Right cardiac atrium (tissue), 5 donors: Measurements from ENCODE around the gene KCNG2. TPM values are rescaled to one million over a fixed set of nuclear protein-coding genes. Genes with fewer than 3 reads are reported as not detected.

Experiments used
- ATAC-seq, 2 donors: fragments of 200-7000 bp; cut with Tn5 transposase; one replicate each; pipeline versions ENCODE4 v1.8.0 to v1.9.1; 2020; ENCODE audit warnings: moderate library complexity in 2 of 2, mild to moderate bottlenecking in 1 of 2
- DNase-seq, 3 donors: peaks; one replicate each; pipeline ENCODE4 v3.0.0-alpha.2; 2020
- H3K27ac ChIP-seq: one replicate; pipeline ENCODE4 v1.5.1; 2013; ENCODE audit warnings: mild to moderate bottlenecking, low read length, control low read depth, moderate library complexity
- H3K27me3 ChIP-seq: one replicate; pipeline ENCODE4 v1.6.1; 2013; ENCODE audit not compliant: control insufficient read depth, insufficient read depth
- H3K4me1 ChIP-seq: one replicate; pipeline ENCODE4 v1.6.1; 2013; ENCODE audit warnings: low read length; ENCODE audit not compliant: control insufficient read depth, insufficient read depth
- H3K4me3 ChIP-seq: one replicate; pipeline ENCODE4 v1.5.1; 2013; ENCODE audit warnings: low read length, control low read depth
- H3K9me3 ChIP-seq: one replicate; pipeline ENCODE4 v1.6.1; 2013; ENCODE audit warnings: low read length; ENCODE audit not compliant: control insufficient read depth
- WGBS: extraction: QIAGEN DNeasy Blood & Tissue Kit; methylation state at CpG from one replicate; pipeline ENCODE4 v1.1.7; 2013; 5-methylcytosine and 5-hydroxymethylcytosine counted together
- intact Hi-C, 4 donors: fragments of 100-400 bp; cut with DNase I; formaldehyde crosslinking; loops; one replicate each; pipeline versions ENCODE4 v1.11.0 to v1.14.0; 2022 to 2023
- polyA plus RNA-seq: library from polyadenylated mRNA; stranded (reverse); fragments of 200-250 nt; gene quantifications from one replicate; pipeline ENCODE4 v1.2.3, GENCODE V29; 2013
- total RNA-seq, 4 donors: library from RNA; stranded (reverse); fragmentation: NEBNext Ultra II Directional; extraction: Animal tissue kit (Norgen Biotek cat#: 25700); gene quantifications; one replicate each; pipeline ENCODE4 v1.2.1, GENCODE V29; 2021
- donor health status: healthy with polysubstance abuse.
- donor health status: DM: no; HTN: yes; CAD: no.
- donor health status: DM: no; HTN: no; CAD: no.
- donor health status: DM: no; HTN: yes; CAD: no; lungs with severe emphysema.
- donor health status: DM: yes; HTN: yes; CAD: no.

The KCNG2 gene
- total and polyA plus RNA-seq, 5 donors, result 0.15 to 0.37 TPM; not detected in 3

DNA sequence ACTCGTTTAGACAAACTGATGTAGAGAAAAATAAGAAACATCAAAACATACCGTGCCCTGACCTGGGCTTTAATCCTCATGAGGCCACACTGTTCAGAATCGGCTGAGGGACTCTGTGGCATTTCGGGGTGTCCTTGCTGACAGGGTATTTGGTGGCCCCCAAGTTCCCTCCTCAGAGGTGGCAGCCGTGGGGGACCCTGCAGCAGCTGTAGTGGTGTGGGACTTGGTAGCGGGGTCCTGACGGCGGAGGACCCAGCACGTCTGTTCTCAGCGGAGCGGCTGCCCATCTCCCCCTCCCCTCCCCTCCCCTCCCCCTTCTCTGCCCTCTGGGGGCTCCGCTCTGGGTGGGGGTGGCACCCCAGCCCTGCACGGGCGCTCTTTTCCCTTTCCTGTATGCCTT lies 18.4 kb downstream of the KCNG2 start:
- Histone ChIP-seq H3K9me3 (no peaks in the 10 kb centered on the region), H3K27me3 (no peaks in the 10 kb centered on the region), H3K27ac (no peak overlapping the region), H3K4me1 (no peaks in the 10 kb centered on the region), H3K4me3 (no peak overlapping the region)
- DNase-seq, result peak in 1 of 3 donors; percentile 41
- 69% methylated on average over 14 of the region's 14 CpGs for WGBS
- intact Hi-C loops, result no loop called here
- ATAC-seq, result no peak

DNA sequence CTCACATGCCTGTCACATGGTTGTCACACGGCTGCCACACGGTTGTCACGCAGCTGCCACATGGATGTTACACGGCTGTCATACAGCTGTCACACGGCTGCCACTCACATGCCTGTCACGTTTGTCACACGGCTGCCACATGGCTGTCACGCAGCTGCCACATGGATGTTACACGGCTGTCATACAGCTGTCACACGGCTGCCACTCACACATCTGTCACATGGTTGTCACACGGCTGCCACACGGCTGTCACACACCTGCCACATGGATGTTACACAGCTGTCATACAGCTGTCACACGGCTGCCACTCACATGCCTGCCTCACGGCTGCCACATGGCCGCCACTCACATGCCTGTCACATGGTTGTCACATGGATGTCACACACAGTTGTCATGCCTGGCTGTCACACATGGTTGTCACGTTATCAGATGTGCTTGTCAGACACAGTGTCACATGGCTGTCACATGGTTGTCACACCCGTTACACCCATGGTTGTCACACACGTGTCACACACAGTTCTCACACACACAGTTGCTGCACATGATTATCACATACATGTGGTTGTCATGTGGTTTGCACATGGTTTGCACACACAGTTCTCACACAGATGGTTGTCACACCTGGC lies 19.4 kb downstream of the KCNG2 start:
- Histone ChIP-seq H3K4me3 (no peak overlapping the region), H3K27ac (no peak overlapping the region), H3K27me3 (no peaks in the 10 kb centered on the region), H3K4me1 (no peaks in the 10 kb centered on the region), H3K9me3 (no peaks in the 10 kb centered on the region)
- WGBS, result 91% methylated on average over 18 of the region's 18 CpGs
- DNase-seq, result peak in 1 of 3 donors; percentile 23
- ATAC-seq, result no peak
- intact Hi-C loops, result no loop called here

DNA sequence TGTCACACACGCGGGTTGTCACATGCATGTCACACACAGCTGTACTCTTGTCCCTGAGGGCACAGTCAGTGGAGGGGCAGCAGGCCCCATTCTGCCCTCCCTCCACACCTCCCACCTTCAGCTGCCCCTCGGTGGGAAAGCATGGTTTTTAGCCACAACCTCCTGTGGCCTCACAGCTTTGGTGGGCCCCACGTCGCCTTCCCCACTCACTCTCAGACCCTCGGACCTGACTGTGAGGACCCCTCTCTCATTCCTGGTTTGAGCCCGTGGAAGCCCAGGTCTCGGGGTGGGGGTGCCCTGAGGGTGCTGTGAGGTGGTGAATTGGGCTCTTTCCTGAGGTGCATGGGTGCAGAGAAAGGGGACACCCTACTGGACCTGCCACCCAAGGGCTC lies 19.9 kb downstream of the KCNG2 start:
- Histone ChIP-seq H3K4me1 (no peaks in the 10 kb centered on the region), H3K9me3 (no peaks in the 10 kb centered on the region), H3K27me3 (no peaks in the 10 kb centered on the region), H3K27ac (no peak overlapping the region), H3K4me3 (no peak overlapping the region)
- WGBS, result 88% methylated on average over 8 of the region's 8 CpGs
- DNase-seq (no peak), ATAC-seq (no peak)
- intact Hi-C loops, result no loop called here

DNA sequence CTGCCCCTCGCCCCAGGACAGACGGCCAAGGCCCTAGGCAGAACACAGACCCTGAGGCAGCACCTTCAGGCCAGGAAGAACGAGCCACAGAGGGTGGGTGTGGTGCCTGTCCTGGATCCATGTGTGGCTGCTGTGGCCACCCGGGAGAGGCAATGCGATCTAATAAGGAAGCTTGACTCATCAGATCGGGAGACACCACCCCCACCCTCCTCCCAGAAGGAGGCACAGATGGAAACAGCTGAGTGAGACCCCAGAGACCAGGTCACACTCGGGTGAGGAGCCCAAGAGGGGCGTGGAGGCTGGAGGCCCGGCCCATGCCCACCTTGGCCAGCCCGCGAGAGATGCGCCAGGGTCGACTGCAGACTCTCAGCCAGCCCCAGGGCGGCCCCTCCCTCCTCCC lies 20.3 kb downstream of the KCNG2 start:
- peak in 1 of 3 donors; percentile 37 for DNase-seq
- no peaks in the 10 kb centered on the region for H3K9me3 ChIP-seq
- intact Hi-C loops, result no loop called here
- H3K4me1 ChIP-seq, result no peaks in the 10 kb centered on the region
- ATAC-seq, result peak in 1 of 2 donors; percentile 29
- no peaks in the 10 kb centered on the region for H3K27me3 ChIP-seq
- no peak overlapping the region for H3K27ac ChIP-seq
- no peak overlapping the region for H3K4me3 ChIP-seq
- 72% methylated on average over 14 of the region's 14 CpGs for WGBS

DNA sequence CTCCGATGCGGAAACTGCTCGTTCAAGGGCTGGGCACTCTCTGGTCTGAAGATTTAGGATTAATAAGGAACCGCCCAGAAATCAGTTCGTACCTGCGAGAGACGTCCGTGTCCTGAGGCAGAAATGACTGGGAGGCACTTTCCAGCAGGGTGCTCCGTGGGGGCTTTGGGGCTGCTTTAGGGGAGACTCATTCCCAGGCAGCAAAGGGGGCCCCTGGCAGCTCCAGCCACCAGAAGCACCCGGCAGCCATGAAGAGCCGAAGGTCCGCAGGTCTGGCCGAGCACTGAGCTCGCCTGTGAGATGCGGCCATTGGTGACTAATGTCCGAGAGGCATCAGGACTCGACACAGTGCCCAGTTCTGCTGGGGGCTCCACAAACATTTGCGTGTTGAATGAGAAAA lies 20.9 kb downstream of the KCNG2 start:
- no peaks in the 10 kb centered on the region for H3K27me3 ChIP-seq
- H3K4me3 ChIP-seq, result no peak overlapping the region
- intact Hi-C loops, result no loop called here
- no peak for DNase-seq
- ATAC-seq, result no peak
- H3K27ac ChIP-seq, result no peak overlapping the region
- 88% methylated on average over 18 of the region's 18 CpGs for WGBS
- H3K4me1 ChIP-seq, result no peaks in the 10 kb centered on the region
- H3K9me3 ChIP-seq, result no peaks in the 10 kb centered on the region

DNA sequence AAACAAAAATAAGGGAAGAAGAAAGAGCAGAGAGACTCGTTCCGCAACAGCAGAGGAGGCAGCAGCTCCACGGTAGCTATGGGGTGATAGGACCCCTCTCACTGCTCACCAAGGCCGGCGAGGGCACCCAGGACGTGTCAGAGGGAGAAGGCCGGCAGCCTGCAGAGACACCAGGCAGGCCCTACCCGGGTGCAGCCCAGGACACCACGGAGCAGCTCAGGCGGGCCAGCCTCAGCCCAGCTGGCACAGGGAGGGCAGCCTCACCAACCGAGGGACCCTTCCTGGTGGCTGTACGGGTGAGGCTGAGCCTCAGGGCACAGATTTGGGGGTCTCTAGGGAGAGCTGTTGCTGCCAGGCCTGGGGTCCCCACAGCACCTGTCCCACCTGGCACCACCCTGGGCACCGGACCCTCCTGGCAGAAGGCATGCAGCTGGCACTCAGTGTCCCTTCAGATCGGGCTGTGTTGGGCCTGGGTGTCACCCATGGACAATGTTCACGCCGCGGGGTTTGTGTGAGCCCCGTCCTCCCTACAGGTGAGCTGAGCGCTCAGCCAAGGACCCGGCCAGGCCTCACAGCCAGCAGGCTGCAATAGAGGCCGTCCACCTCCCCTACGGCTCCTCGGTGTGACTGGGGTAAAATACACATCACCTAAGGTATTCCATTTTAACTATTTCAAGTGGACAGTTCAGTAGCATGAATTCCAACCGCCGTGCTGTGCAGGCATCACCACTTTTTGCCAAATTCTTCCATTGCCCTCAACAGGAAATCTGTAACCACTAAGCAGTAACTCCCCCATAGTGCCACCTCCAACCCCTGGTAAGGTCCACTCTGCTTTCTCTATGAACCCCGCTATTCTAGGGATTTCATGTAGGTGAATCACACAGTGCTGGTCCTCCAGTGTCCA lies 21.6 kb downstream of the KCNG2 start:
- Histone ChIP-seq H3K27me3 (no peaks in the 10 kb centered on the region), H3K4me1 (no peaks in the 10 kb centered on the region), H3K4me3 (no peak overlapping the region), H3K9me3 (no peaks in the 10 kb centered on the region), H3K27ac (no peak overlapping the region)
- ATAC-seq (no peak), DNase-seq (peak in 2 of 3 donors; percentile 46 to 51)
- intact Hi-C loops, result no loop called here
- WGBS, result 85% methylated on average over 26 of the region's 26 CpGs

DNA sequence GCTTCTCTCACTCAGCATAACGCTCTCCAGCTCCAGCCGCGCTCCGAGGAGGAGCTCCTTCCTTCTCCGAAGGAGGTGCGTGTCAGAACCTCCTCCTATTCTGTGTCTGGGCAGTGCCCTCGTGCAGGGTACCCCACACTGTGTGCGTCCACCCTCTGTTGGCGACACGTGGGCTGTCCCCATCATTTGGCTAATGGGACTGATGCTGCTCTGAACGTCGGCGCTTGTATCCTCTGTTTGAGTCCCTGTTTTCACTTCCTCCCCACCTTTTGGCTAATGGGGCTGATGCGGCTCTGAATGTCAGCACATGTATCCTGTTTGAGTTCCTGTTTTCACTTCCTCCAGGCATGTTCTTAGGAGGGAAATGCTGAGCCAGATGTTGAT lies 22.2 kb downstream of the KCNG2 start:
- DNase-seq (peak in 2 of 3 donors; percentile 51 to 56), ATAC-seq (peak; percentile 28 to 37)
- intact Hi-C loops, result no loop called here
- Histone ChIP-seq H3K9me3 (no peaks in the 10 kb centered on the region), H3K27me3 (no peaks in the 10 kb centered on the region), H3K27ac (no peak overlapping the region), H3K4me1 (no peaks in the 10 kb centered on the region), H3K4me3 (no peak overlapping the region)
- 58% methylated on average over 14 of the region's 14 CpGs for WGBS

DNA sequence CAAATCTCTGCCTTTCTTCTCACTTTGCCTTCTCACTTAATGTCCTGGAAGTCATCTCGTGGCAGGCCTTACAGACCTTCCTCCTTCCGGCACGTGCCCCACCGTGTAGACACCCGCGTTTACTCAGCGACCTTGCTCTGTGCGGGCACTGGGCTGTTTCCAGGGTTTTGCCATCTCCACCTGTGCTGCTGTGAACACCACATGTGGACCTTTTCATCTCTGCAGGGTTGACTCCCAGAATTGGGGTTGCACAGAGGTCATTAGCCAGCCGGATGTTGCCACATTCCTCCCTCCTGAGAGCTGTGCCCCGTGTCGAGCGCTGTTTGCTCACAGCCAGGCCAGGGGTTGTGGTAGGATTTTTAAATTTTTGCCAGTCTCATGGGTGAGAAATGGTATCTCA lies 25.4 kb downstream of the KCNG2 start:
- no peak for ATAC-seq
- intact Hi-C loops, result no loop called here
- no peaks in the 10 kb centered on the region for H3K27me3 ChIP-seq
- no peak overlapping the region for H3K27ac ChIP-seq
- no peaks in the 10 kb centered on the region for H3K9me3 ChIP-seq
- no peak overlapping the region for H3K4me3 ChIP-seq
- no peaks in the 10 kb centered on the region for H3K4me1 ChIP-seq
- no peak for DNase-seq
- WGBS, result 75% methylated on average over 12 of the region's 12 CpGs

DNA sequence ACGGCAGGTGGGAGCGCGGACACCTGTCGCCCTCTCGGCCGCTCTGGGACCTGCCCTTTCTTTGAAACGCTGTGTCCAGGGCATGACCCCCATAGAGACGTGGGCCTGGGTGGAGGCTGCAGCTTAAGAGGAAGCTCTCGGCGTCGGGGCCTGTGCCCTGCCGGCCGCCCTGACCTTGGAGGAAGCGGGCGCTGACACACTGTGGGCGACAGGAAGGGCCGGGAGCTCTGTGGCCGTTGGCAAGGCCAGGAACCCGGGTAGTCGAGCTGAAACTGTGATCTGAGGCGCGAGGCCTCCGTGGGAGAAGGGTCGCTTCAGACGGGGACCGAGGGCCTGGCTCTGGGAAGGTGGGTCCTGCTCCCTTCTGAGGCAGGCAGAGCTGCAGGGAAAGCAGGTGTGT lies 28.2 kb downstream of the KCNG2 start:
- DNase-seq (peak in 2 of 3 donors; percentile 72 to 82), ATAC-seq (peak; percentile 50 to 68)
- Histone ChIP-seq H3K9me3 (no peaks in the 10 kb centered on the region), H3K27ac (no peak overlapping the region), H3K4me1 (no peaks in the 10 kb centered on the region), H3K4me3 (no peak overlapping the region), H3K27me3 (no peaks in the 10 kb centered on the region)
- intact Hi-C loops, result no loop called here
- 82% methylated on average over 26 of the region's 26 CpGs for WGBS

DNA sequence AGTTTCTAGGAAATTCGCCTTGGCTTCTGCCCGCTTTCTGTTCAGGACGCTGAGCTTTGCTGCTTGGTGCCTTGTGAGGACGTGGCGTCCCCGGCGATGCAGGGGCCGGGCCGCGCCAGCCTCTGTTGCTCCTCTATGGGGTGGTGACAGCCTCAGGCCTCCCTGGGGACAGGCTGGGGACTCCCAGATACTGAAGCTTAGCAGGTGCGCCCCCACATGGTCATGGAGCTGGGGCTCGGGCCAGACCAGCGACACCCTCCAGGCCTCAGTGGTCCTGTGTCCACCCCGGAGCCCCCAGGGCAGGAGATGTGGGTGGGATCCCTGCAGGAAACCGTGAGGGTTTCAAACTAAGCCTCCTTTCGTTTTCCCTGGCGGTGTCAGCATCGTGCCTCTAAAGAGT lies 29.2 kb downstream of the KCNG2 start:
- no peak overlapping the region for H3K4me3 ChIP-seq
- H3K4me1 ChIP-seq, result no peaks in the 10 kb centered on the region
- intact Hi-C loops, result no loop called here
- ATAC-seq, result no peak
- H3K27ac ChIP-seq, result no peak overlapping the region
- H3K9me3 ChIP-seq, result no peaks in the 10 kb centered on the region
- H3K27me3 ChIP-seq, result no peaks in the 10 kb centered on the region
- WGBS, result 85% methylated on average over 18 of the region's 18 CpGs
- peak in 1 of 3 donors; percentile 52 for DNase-seq

DNA sequence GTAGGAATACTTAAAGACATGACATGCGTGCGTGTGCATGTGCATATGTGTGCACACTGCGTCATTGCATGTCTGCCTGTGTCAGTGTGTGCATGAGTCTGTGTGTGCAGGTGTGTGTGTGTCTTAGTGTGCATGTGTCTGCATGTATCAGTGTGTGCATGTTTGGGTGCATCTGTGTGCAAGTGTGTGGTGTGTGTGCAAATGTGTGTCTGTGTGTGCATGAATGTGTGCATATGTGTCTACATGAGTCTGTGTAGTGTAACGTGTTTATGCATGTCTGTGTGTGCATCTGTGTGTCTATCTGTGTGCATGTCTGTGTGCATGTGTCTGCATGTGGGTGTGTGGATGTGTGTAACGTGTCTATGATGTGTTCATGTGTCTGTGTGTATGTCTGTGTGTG lies 30.5 kb downstream of the KCNG2 start:
- Histone ChIP-seq H3K27me3 (no peaks in the 10 kb centered on the region), H3K9me3 (no peaks in the 10 kb centered on the region), H3K4me1 (no peaks in the 10 kb centered on the region), H3K4me3 (no peak overlapping the region), H3K27ac (no peak overlapping the region)
- intact Hi-C loops, result no loop called here
- ATAC-seq (no peak), DNase-seq (no peak)
- 92% methylated on average over 5 of the region's 5 CpGs for WGBS
